ENCODE measurements around the gene CERKL.

The CERKL gene

DNA sequence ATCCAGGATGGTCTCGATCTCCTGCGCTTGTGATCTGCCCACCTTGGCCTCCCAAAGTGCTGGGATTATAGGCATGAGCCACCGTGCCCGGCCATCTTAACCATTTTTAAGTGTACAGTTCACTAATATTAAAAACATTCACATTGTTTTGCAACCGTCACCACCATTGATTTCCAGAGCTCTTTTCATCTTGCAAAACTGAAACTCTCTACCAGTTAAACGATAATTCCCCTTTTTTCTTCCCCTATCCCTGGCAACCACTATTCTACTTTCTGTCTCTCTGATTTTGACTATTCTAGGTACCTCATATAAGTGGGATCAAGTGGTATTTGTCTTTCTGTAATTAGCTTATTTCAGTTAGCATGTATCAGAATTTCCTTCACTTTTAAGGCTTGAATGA lies 40.2 kb upstream of the CERKL start:
- no peak overlapping the region for H3K9ac ChIP-seq (ENCODE audit: low read depth, low read length, poor library complexity, severe bottlenecking)
- H2AFZ ChIP-seq (ENCODE audit: low read length) = no peak overlapping the region
- no peak overlapping the region for H3K4me3 ChIP-seq (ENCODE audit: low read length, poor library complexity, severe bottlenecking)
- no peaks in the 10 kb centered on the region for H3K27me3 ChIP-seq (ENCODE audit: insufficient read depth, low read length, poor library complexity, severe bottlenecking)
- no peaks in the 10 kb centered on the region for H3K4me1 ChIP-seq (ENCODE audit: insufficient read depth, low read length, poor library complexity, severe bottlenecking)
- no peaks in the 10 kb centered on the region for H3K9me3 ChIP-seq (ENCODE audit: insufficient read depth, low read depth, low read length)
- H3F3A ChIP-seq (ENCODE audit: low read depth) = no peaks in the 10 kb centered on the region
- no peak overlapping the region for H3K4me2 ChIP-seq (ENCODE audit: low read depth, low read length, poor library complexity, severe bottlenecking)
- no peaks in the 10 kb centered on the region for H3K9me2 ChIP-seq (replicated peaks; ENCODE audit: low read depth, low read length)
- no peaks in the 10 kb centered on the region for H3K79me2 ChIP-seq (ENCODE audit: insufficient read depth, low read length)
- H3K36me3 ChIP-seq (ENCODE audit: insufficient read depth, low read length) = no peaks in the 10 kb centered on the region
- no peaks in the 10 kb centered on the region for H4K20me1 ChIP-seq (ENCODE audit: insufficient read depth, low read length, poor library complexity, severe bottlenecking)
- TF ChIP-seq, protein P1, sequence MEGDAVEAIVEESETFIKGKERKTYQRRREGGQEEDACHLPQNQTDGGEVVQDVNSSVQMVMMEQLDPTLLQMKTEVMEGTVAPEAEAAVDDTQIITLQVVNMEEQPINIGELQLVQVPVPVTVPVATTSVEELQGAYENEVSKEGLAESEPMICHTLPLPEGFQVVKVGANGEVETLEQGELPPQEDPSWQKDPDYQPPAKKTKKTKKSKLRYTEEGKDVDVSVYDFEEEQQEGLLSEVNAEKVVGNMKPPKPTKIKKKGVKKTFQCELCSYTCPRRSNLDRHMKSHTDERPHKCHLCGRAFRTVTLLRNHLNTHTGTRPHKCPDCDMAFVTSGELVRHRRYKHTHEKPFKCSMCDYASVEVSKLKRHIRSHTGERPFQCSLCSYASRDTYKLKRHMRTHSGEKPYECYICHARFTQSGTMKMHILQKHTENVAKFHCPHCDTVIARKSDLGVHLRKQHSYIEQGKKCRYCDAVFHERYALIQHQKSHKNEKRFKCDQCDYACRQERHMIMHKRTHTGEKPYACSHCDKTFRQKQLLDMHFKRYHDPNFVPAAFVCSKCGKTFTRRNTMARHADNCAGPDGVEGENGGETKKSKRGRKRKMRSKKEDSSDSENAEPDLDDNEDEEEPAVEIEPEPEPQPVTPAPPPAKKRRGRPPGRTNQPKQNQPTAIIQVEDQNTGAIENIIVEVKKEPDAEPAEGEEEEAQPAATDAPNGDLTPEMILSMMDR (conservative IDR thresholded peaks at IDR 0.05; ENCODE audit: low read length) = no peak
- TF ChIP-seq EZH2phosphoT487 (IDR thresholded peaks at IDR 0.05; ENCODE audit: borderline replicate concordance) = no peak

DNA sequence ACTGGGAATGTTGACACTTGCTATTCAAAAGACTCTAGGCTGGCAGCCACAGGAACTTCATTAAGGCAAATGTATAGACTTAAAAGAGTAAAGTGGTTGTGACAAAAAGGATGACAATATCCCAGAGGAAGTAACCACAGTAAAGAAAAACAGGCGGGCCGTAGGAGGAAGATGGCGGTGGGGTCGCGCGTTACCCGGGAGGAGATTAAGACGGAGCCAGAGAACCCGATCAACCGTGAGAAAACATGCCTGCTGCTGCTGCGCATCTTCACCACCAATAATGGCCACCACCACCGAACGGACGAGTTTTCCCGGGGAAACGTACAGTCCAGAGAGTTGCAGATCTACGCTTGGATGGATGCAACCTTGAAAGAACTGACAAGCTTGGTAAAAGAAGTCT lies 37.4 kb upstream of the CERKL start:
- H3K36me3 ChIP-seq (ENCODE audit: insufficient read depth, low read length) = no peaks in the 10 kb centered on the region
- H3K9me2 ChIP-seq (replicated peaks; ENCODE audit: low read depth, low read length) = no peaks in the 10 kb centered on the region
- TF ChIP-seq, protein P1 (conservative IDR thresholded peaks at IDR 0.05; ENCODE audit: low read length) = no peak
- TF ChIP-seq EZH2phosphoT487 (IDR thresholded peaks at IDR 0.05; ENCODE audit: borderline replicate concordance) = no peak
- H3K4me3 ChIP-seq (ENCODE audit: low read length, poor library complexity, severe bottlenecking) = no peak overlapping the region
- no peaks in the 10 kb centered on the region for H3K9me3 ChIP-seq (ENCODE audit: insufficient read depth, low read depth, low read length)
- no peak overlapping the region for H3K9ac ChIP-seq (ENCODE audit: low read depth, low read length, poor library complexity, severe bottlenecking)
- H3F3A ChIP-seq (ENCODE audit: low read depth) = no peaks in the 10 kb centered on the region
- H3K79me2 ChIP-seq (ENCODE audit: insufficient read depth, low read length) = no peaks in the 10 kb centered on the region
- H3K4me1 ChIP-seq (ENCODE audit: insufficient read depth, low read length, poor library complexity, severe bottlenecking) = no peaks in the 10 kb centered on the region
- no peak overlapping the region for H2AFZ ChIP-seq (ENCODE audit: low read length)
- no peaks in the 10 kb centered on the region for H4K20me1 ChIP-seq (ENCODE audit: insufficient read depth, low read length, poor library complexity, severe bottlenecking)
- H3K27me3 ChIP-seq (ENCODE audit: insufficient read depth, low read length, poor library complexity, severe bottlenecking) = no peaks in the 10 kb centered on the region
- no peak overlapping the region for H3K4me2 ChIP-seq (ENCODE audit: low read depth, low read length, poor library complexity, severe bottlenecking)

DNA sequence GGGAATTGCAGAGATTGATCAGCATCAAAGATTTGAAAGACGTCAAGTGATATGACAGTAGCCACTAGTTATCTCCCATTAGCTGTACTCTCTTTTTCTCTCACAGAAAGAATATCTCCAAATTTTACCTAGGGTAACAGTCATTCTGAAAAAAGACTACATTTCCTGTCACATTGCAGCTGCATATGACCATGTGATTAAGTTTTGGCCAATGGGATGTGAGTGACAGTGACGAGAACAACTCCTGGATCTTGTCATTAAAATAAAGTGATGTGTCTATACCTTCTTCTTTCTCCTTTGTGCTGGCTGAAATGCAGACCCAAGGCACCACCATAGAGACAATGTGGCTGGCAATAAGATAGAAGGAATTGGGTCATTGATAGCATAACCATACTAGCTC lies 34.0 kb upstream of the CERKL start:
- Histone ChIP-seq H3F3A (ENCODE audit: low read depth) (no peaks in the 10 kb centered on the region), H3K36me3 (ENCODE audit: insufficient read depth, low read length) (no peaks in the 10 kb centered on the region), H3K4me1 (ENCODE audit: insufficient read depth, low read length, poor library complexity, severe bottlenecking) (no peaks in the 10 kb centered on the region), H3K4me3 (ENCODE audit: low read length, poor library complexity, severe bottlenecking) (no peak overlapping the region), H3K4me2 (ENCODE audit: low read depth, low read length, poor library complexity, severe bottlenecking) (no peak overlapping the region), H2AFZ (ENCODE audit: low read length) (no peak overlapping the region), H3K79me2 (ENCODE audit: insufficient read depth, low read length) (no peaks in the 10 kb centered on the region), H3K9me3 (ENCODE audit: insufficient read depth, low read depth, low read length) (no peaks in the 10 kb centered on the region), H3K9ac (ENCODE audit: low read depth, low read length, poor library complexity, severe bottlenecking) (no peak overlapping the region), H3K27me3 (ENCODE audit: insufficient read depth, low read length, poor library complexity, severe bottlenecking) (no peaks in the 10 kb centered on the region), H3K9me2 (replicated peaks; ENCODE audit: low read depth, low read length) (no peaks in the 10 kb centered on the region), H4K20me1 (ENCODE audit: insufficient read depth, low read length, poor library complexity, severe bottlenecking) (no peaks in the 10 kb centered on the region)
- TF ChIP-seq, protein P1 (conservative IDR thresholded peaks at IDR 0.05; ENCODE audit: low read length) = no peak
- TF ChIP-seq EZH2phosphoT487 (IDR thresholded peaks at IDR 0.05; ENCODE audit: borderline replicate concordance) = no peak

All from Loucy (cell line).